GM20000 (cell line): ENCODE results near the gene ABTB1.

Experiments
- DNase-seq: peaks from one replicate; pipeline ENCODE4 v3.0.0; 2012; ENCODE audit warnings: low spot score
- TF ChIP-seq, protein P1 (sequence below): IDR thresholded peaks from 2 replicates; pipeline ENCODE4 v1.5.1; 2012; ENCODE audit warnings: mild to moderate bottlenecking, control low read depth; ENCODE audit errors: extremely low read depth, missing control alignments

ABTB1 gene

DNA sequence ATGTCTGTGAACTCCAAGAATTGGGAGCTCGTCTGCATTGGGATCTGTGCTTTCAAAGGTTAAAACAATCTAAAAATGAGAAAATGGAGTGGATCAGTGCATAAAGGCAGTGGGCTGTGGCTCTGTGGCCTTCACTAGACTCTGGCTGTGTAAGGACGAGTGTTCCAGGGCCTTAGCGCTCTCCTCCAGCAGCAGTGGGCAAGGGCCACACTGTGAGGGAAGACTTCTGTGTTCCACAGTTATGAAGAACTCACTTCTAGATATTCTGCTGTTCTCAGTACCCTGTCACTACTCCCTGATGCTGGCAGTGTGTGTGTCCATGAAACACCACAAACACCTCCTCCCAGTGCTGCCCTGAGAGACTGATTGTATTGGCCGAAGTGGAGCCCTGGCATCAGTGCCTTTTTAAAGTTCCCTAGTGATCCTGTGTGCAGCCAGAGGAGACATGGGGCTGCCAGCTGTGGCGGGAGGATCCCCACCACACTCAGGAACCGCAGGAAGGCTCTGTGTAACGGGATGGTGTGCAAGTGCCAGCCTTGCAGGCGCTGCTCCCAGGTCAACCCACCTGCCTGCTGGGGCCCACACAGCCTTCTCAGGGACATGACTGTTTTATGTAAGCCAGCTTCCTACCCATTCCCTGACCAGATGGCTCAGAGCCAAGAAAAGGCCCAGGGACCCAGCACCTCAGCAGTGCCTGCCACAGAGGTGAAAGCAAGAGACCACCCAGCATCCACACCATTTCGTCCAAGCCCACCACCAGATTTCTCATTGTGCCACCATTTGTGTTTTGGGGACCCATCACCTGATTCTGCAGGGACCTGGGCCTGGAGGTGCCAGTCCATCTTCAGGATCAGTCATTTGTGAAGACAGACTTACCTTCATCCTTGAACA lies 40.4 kb downstream of the ABTB1 start:
- TF ChIP-seq, protein P1, sequence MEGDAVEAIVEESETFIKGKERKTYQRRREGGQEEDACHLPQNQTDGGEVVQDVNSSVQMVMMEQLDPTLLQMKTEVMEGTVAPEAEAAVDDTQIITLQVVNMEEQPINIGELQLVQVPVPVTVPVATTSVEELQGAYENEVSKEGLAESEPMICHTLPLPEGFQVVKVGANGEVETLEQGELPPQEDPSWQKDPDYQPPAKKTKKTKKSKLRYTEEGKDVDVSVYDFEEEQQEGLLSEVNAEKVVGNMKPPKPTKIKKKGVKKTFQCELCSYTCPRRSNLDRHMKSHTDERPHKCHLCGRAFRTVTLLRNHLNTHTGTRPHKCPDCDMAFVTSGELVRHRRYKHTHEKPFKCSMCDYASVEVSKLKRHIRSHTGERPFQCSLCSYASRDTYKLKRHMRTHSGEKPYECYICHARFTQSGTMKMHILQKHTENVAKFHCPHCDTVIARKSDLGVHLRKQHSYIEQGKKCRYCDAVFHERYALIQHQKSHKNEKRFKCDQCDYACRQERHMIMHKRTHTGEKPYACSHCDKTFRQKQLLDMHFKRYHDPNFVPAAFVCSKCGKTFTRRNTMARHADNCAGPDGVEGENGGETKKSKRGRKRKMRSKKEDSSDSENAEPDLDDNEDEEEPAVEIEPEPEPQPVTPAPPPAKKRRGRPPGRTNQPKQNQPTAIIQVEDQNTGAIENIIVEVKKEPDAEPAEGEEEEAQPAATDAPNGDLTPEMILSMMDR = no peak
- no peak for DNase-seq

DNA sequence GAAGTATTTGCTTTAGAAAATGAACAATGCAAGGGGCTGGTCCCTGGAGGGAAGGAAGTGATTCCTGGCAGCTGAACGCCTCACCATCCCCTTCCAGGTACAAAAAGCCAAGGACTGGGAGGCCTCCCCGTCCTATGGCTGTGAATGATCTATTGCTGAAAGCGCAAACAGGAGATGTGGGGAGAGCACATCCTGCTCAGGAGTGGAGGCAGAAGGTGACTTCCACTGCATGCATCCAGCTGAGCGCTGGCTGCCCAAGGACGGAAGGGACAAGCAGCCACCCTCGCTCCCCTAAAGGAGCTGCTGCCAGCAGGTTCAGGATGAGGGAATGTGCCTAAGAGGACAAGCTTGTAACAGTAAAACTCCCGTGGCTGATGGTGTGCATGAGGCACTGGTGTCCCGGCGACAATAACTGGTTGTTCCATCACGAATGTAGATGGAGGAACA lies 41.4 kb downstream of the ABTB1 start:
- TF ChIP-seq, protein P1 = no peak
- DNase-seq = no peak

DNA sequence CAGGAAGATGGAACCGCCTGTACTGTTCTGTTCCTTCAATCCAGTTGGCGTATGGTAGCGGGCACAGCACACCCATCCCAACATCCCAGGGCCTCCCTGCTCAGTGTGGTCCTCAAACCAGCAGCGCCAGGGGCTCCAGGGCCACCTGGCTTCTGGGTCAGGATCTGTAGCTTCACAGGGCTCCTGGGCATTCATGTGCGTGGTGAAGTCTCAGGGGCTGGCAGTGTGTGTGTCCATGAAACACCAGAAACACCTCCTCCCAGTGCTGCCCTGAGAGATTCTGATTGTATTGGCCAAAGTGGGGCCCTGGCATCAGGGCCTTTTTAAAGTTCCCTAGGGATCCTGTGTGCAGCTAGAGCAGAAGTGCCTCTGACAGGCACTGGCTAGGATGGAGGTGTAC lies 42.1 kb downstream of the ABTB1 start:
- no peak for DNase-seq
- TF ChIP-seq, protein P1 = no peak

DNA sequence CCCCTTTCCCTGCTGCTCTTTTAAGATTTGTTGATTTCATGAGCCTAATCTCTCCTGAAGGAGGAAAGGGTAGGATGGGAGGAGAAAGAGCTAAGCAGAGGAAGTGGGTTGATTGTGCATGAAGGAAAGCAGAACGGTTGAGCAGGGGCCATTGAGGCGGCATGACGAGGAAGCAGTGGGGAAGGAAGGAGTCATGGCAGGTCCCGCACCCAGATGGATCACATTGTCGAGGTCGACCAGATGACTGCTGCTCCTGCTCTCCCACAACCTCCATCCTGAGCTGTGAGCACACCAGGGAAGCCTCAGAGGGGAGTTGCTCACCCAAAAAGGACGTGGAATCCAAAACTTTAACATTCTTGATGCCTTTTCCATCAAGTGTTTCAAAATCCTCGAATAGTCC lies 42.8 kb downstream of the ABTB1 start:
- TF ChIP-seq, protein P1 = no peak
- DNase-seq = no peak

DNA sequence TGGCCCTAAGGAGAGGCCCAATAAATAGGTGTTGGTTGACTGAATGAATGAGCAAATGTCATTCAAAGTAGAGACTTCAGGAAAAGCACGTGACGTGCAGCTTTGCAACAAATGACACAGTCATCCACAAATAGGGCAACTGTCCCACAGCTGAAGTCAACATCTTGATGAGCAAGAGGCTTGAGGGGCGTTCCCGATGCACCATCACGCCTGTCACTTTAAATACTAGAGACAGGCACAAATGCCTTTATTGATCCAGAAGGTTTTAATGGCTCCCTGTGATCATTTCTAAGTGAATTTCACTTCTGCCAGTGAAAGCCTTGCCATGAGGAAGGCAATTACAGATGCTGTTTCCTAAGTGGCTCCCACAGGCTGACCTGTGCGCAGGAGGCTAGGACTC lies 43.6 kb downstream of the ABTB1 start:
- DNase-seq = no peak
- TF ChIP-seq, protein P1 = no peak

DNA sequence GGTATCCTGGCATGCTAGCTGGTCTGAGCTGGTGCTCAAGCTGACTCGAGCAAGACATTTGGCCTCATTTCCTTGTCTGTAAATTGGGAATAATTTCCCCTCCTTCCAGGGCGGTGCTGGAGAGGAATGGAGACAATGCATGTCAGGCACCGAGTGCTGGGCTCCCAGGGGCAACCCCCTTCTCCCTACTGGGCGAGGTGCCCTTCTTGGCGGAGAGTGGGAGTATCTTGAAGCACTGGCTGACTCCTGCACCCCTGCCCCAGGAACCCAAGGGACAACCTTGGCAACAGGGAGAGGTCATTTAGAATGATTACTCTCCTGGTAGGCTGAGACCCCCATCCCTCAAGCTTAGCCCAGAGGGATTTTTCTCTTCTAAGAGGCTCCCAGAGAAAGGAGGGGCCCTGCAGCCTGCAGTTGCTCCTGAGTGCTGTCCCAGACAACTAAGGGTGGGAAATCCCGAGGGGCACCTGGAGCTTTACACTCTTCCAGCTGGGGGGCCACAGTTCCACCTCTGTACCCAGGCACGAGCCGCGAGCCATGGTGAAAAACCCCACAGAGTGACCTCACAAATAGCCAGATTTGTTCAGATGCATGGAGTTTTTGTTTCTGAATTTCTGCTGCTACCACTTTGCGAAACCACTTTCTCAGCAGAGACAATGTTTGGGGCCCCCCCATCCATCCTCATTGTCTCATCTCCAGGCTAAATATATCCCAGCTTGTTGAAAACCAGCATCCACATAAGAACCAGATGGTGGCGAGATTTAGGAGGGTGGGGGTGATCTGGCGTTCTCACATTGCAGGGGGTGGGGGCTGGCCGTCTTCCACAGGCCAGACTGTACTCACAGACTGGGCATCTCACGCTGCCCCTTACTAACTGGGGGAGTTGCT lies 44.8 kb downstream of the ABTB1 start:
- TF ChIP-seq, protein P1 = no peak
- no peak for DNase-seq
